Hepatocyte (in vitro differentiated cells): ENCODE results near the gene NR3C2.

Source experiments
- CTCF ChIP-seq: fragments of 200-600 bp; sonication (generic); IDR thresholded peaks from 2 replicates; pipeline ENCODE4 v1.5.1; 2016; ENCODE audit warnings: antibody characterized with exemption, mild to moderate bottlenecking; ENCODE audit not compliant: poor library complexity
- EZH2 ChIP-seq: fragments of 200-600 bp; sonication (generic); IDR thresholded peaks from 2 replicates; pipeline ENCODE4 v1.6.1; 2016; ENCODE audit warnings: antibody characterized with exemption, mild to moderate bottlenecking, borderline replicate concordance
- EZH2phosphoT487 ChIP-seq: fragments of 200-600 bp; sonication (generic); IDR thresholded peaks from one replicate; pipeline ENCODE4 v1.6.1; 2018; ENCODE audit warnings: antibody characterized with exemption, mild to moderate bottlenecking, low read depth, moderate library complexity; ENCODE audit not compliant: unreplicated experiment, severe bottlenecking

GRCh38 chr4:148263802-148264201 lies 178.4 kb downstream of the NR3C2 start:
- no peak for TF ChIP-seq CTCF
- TF ChIP-seq EZH2phosphoT487 = no peak
- no peak for TF ChIP-seq EZH2
